GM19372 (cell line): ENCODE data around the gene LIN7C.
"Not testable (repeated sequence)": the region's sequence is repeated elsewhere in the genome, so short reads cannot be mapped to it uniquely, and the experiment has no call there.

Experiments
- ATAC-seq: cut with Tn5 transposase; IDR thresholded peaks from one replicate; pipeline ENCODE4 v1.9.1; 2021; ENCODE audit warnings: mild to moderate bottlenecking, low read depth, moderate library complexity; ENCODE audit not compliant: unreplicated experiment

The LIN7C gene

DNA sequence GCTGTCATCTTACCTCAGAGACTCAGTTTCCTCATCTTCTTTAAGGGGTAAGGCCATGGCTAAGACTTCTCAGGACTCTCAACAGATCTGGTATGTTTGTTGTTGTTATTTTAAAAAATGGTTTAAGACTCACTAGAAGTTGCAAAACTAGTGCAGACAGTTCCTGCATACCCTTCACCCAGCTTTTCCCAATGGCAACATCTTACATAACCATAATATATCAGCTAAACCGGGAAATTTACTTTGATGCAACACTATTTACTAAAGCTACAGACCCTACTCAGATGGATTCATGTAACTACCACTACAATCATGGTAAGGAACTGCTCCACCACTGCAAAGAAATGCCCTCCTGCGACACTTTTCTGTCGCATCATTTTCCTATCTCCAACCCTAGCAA, 54.4 kb downstream of the LIN7C start:
- no peak for ATAC-seq

- ATAC-seq = no peak
Observed at GRCh38 chr11:27451244-27451965, 55.2 kb downstream of the LIN7C start.

DNA sequence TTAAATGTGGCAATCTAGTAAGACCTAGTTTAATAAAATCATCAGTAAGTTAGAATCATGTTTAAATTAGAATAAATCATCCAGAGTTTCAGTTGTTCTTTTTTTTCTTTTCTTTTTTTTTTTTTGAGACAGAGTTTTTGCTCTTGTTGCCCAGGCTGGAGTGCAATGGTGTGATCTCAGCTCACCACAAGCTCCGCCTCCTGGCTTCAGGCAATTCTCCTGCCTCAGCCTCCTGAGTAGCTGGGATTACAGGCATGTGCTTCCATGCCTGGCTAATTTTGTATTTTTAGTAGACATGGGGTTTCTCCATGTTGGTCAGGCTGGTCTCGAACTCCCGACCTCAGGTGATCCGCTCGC, 58.4 kb downstream of the LIN7C start:
- ATAC-seq = not testable (repeated sequence)

- ATAC-seq = no peak
Observed at GRCh38 chr11:27447288-27448183, 59.0 kb downstream of the LIN7C start.

GRCh38 chr11:27445625-27446024, 60.9 kb downstream of the LIN7C start:
- no peak for ATAC-seq

DNA sequence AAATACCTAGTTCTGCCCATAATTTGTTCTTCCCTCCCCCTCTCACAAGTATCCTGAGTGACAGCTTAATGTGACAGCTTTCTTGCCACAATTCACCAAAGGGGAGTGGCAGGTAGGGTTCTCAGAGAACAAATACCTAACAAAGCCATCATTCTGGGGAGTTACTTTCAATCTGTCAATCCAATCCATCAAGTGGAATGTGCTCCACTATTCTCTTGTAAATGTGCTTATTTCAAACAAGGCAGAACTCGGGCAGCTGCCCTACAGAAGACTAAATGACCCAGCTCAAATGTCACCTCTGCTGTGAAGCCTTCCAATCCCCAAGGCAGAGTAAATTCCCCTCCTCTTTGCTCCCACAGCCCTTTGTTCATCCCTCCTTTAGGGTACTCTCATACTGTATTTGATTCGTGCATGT, 61.8 kb downstream of the LIN7C start:
- no peak for ATAC-seq
